ENCODE data around the gene CILP.

The CILP gene

DNA sequence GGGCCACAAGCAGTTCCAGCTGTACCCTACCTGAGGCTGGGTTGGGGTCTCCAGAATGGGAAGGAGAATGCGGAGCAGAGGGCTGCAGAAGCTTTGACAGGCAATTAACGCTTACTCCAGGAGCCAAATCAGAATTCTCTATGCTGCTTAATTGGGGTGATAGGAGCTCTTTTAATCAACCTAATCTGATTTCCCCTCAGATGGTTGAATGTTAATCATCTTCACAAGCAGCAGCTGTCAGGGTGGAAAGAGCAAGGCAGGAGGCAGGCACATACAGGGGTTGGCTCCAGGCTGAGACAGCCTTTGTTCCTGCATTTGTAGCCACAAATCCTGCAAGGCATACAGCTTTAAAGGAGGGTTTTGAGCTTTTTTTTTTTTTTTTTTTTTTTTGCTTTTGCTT, 2.6 kb downstream of the CILP start:
- DNase-seq (ENCODE audit: low read depth) = no peak
- H3K4me3 ChIP-seq (ENCODE audit: low read depth, low read length) = no peak overlapping the region
- no peak for TF ChIP-seq CTCF (IDR thresholded peaks at IDR 0.05; ENCODE audit: low read depth, low read length, missing control alignments)
- in situ Hi-C loops (cut with HindIII; ENCODE audit: low sequenced_read_pairs) = loop anchor here (5.0 kb wide), 1 partner anchor 49 kb away; no protein-coding TSS in a partner anchor

DNA sequence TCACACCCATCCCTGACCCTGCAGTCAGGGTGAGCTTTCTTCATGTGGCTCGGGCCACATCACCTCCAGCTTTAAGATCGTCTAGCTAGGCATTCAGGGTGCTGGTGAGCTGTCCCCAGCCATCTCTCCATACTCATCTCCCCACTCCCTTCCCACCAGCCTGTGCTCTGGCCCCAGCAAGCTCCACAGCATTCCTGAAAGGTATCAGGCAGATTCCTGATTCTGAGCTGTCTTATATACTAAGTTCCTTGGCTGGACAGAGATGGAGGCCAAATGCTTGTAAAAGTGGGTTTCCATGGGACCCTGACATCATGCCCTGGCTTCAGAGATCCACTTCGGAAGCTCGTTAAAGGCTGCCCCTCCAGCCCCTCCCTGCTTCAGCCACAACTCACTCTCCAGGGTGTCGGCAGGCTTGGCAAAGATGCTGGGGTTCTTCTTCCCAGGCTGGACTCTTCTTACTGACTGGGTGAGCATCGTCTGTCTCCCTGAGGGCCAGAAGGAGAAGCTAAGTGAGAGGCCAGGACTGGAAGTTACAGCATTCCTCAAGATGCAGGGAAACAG, 3.9 kb downstream of the CILP start:
- no peak for TF ChIP-seq CTCF (IDR thresholded peaks at IDR 0.05; ENCODE audit: low read depth, low read length, missing control alignments)
- DNase-seq (ENCODE audit: low read depth) = no peak
- H3K4me3 ChIP-seq (ENCODE audit: low read depth, low read length) = no peak overlapping the region
- in situ Hi-C loops (cut with HindIII; ENCODE audit: low sequenced_read_pairs) = loop anchor here (5.0 kb wide), 1 partner anchor 50 kb away; no protein-coding TSS in a partner anchor

GRCh38 chr15:65206750-65207149, 4.5 kb downstream of the CILP start:
- in situ Hi-C loops (cut with HindIII; ENCODE audit: low sequenced_read_pairs) = loop anchor here (5.0 kb wide), 1 partner anchor 51 kb away; no protein-coding TSS in a partner anchor
- no peak for DNase-seq (ENCODE audit: low read depth)
- no peak overlapping the region for H3K4me3 ChIP-seq (ENCODE audit: low read depth, low read length)
- TF ChIP-seq CTCF (IDR thresholded peaks at IDR 0.05; ENCODE audit: low read depth, low read length, missing control alignments) = no peak

- in situ Hi-C loops (cut with HindIII; ENCODE audit: low sequenced_read_pairs) = loop anchor here (5.0 kb wide), 1 partner anchor 52 kb away; no protein-coding TSS in a partner anchor
- no peak for TF ChIP-seq CTCF (IDR thresholded peaks at IDR 0.05; ENCODE audit: low read depth, low read length, missing control alignments)
- H3K4me3 ChIP-seq (ENCODE audit: low read depth, low read length) = no peak overlapping the region
- DNase-seq (ENCODE audit: low read depth) = no peak
Observed at GRCh38 chr15:65204931-65205660, 6.2 kb downstream of the CILP start.

GRCh38 chr15:65204236-65204930, 6.9 kb downstream of the CILP start:
- no peak overlapping the region for H3K4me3 ChIP-seq (ENCODE audit: low read depth, low read length)
- in situ Hi-C loops (cut with HindIII; ENCODE audit: low sequenced_read_pairs) = no loop called here

More at GRCh38 chr15:65204236-65204930, 6.9 kb downstream of the CILP start:
- no peak for TF ChIP-seq CTCF (IDR thresholded peaks at IDR 0.05; ENCODE audit: low read depth, low read length, missing control alignments)
- no peak for DNase-seq (ENCODE audit: low read depth)
